OCI-LY3 (cell line): ENCODE results near the gene WNT10A.

Experiments used
- H2AFZ ChIP-seq: fragments of 200-600, 300-600 bp; shearing (Covaris generic); 2 replicates; pipeline ENCODE4 v1.6.0; 2014; ENCODE audit warnings: antibody characterized with exemption, low read depth, low read length
- H3K27ac ChIP-seq: fragments of 200-600, 300-600 bp; sonication (generic); 2 replicates; pipeline ENCODE4 v1.5.1; 2014; ENCODE audit warnings: mild to moderate bottlenecking, low read length, moderate library complexity, mixed read lengths
- H3K27me3 ChIP-seq: fragments of 200-600, 300-600 bp; sonication (generic); 2 replicates; pipeline ENCODE4 v1.6.1; 2014; ENCODE audit warnings: low read depth, low read length, mixed read lengths
- H3K36me3 ChIP-seq: fragments of 200-600, 300-600 bp; sonication (generic); replicated peaks from 2 replicates; pipeline ENCODE3; 2014; ENCODE audit warnings: low read depth, low read length, mixed read lengths
- H3K4me1 ChIP-seq: fragments of 300-600, 200-600 bp; sonication (generic); 2 replicates; pipeline ENCODE4 v1.6.1; 2014; ENCODE audit warnings: low read length, mixed read lengths
- H3K4me2 ChIP-seq: fragments of 200-600, 300-600 bp; sonication (generic); 2 replicates; pipeline ENCODE4 v1.6.1; 2014; ENCODE audit warnings: low read length, mixed read lengths
- H3K4me3 ChIP-seq: fragments of 300-600, 200-600 bp; sonication (generic); 2 replicates; pipeline ENCODE4 v1.5.1; 2014; ENCODE audit warnings: antibody characterized with exemption, mild to moderate bottlenecking, low read length, moderate library complexity
- H3K79me2 ChIP-seq: fragments of 300-600, 200-600 bp; shearing (Covaris generic); 2 replicates; pipeline ENCODE4 v1.6.1; 2014; ENCODE audit warnings: mild to moderate bottlenecking, low read length, mixed read lengths
- H3K9ac ChIP-seq: fragments of 300-600, 200-600 bp; shearing (Covaris generic); 2 replicates; pipeline ENCODE4 v1.6.0; 2014; ENCODE audit warnings: mild to moderate bottlenecking, low read length, moderate library complexity
- H3K9me3 ChIP-seq: fragments of 200-600, 300-600 bp; shearing (Covaris generic); 2 replicates; pipeline ENCODE4 v1.6.1; 2014; ENCODE audit warnings: low read length, mixed read lengths; ENCODE audit not compliant: insufficient read depth
- H4K20me1 ChIP-seq: fragments of 200-600, 300-600 bp; sonication (generic); 2 replicates; pipeline ENCODE4 v1.6.1; 2016; ENCODE audit warnings: low read length, mixed read lengths; ENCODE audit not compliant: insufficient read depth
- CTCF ChIP-seq: fragments of 200-600, 300-600 bp; sonication (generic); IDR thresholded peaks from 2 replicates; pipeline ENCODE4 v1.5.1; 2014; ENCODE audit warnings: antibody characterized with exemption, low read length, low read depth
- EZH2phosphoT487 ChIP-seq: fragments of 200-600 bp; shearing (Covaris generic); IDR thresholded peaks from 2 replicates; pipeline ENCODE4 v1.6.1; 2018; ENCODE audit warnings: antibody characterized with exemption, mixed run types, low read depth

The WNT10A gene

GRCh38 chr2:218887079-218887478 is 6.4 kb downstream of the WNT10A start:
- H3K4me2 ChIP-seq, result peak overlapping the region; percentile 98
- H3K36me3 ChIP-seq, result peaks cover 64% of the 10 kb centered on the region
- H3K4me1 ChIP-seq, result peaks cover 77% of the 10 kb centered on the region
- H4K20me1 ChIP-seq, result peaks cover 9% of the 10 kb centered on the region; the same call in 1 of the 2 replicates
- H2AFZ ChIP-seq, result no peak overlapping the region
- no peaks in the 10 kb centered on the region for H3K9me3 ChIP-seq
- H3K27ac ChIP-seq, result no peak overlapping the region
- no peak overlapping the region for H3K9ac ChIP-seq
- TF ChIP-seq EZH2phosphoT487 (no peak), CTCF (no peak)
- H3K27me3 ChIP-seq, result no peaks in the 10 kb centered on the region
- H3K4me3 ChIP-seq, result peak overlapping the region; percentile 82; the same call in 1 of the 2 replicates
- peaks cover 49% of the 10 kb centered on the region for H3K79me2 ChIP-seq

GRCh38 chr2:218888341-218888740 is 7.7 kb downstream of the WNT10A start:
- H3K36me3 ChIP-seq, result peaks cover 56% of the 10 kb centered on the region
- no peak overlapping the region for H3K4me2 ChIP-seq
- no peaks in the 10 kb centered on the region for H3K9me3 ChIP-seq
- no peak overlapping the region for H3K27ac ChIP-seq
- no peak overlapping the region for H3K4me3 ChIP-seq
- no peak overlapping the region for H2AFZ ChIP-seq
- peaks cover 9% of the 10 kb centered on the region; the same call in 1 of the 2 replicates for H4K20me1 ChIP-seq
- no peaks in the 10 kb centered on the region for H3K27me3 ChIP-seq
- TF ChIP-seq EZH2phosphoT487 (no peak), CTCF (no peak)
- H3K4me1 ChIP-seq, result peaks cover 77% of the 10 kb centered on the region
- H3K9ac ChIP-seq, result no peak overlapping the region
- peaks cover 37% of the 10 kb centered on the region for H3K79me2 ChIP-seq

GRCh38 chr2:218889937-218890336 is 9.3 kb downstream of the WNT10A start:
- Histone ChIP-seq H3K4me3 (no peak overlapping the region), H3K4me1 (peaks cover 81% of the 10 kb centered on the region)

GRCh38 chr2:218890369-218890768 is 9.7 kb downstream of the WNT10A start:
- no peak for TF ChIP-seq EZH2phosphoT487
- no peak for TF ChIP-seq CTCF
- no peak overlapping the region for H3K4me2 ChIP-seq
- no peak overlapping the region for H3K9ac ChIP-seq
- no peaks in the 10 kb centered on the region for H3K9me3 ChIP-seq
- H4K20me1 ChIP-seq, result peaks cover 9% of the 10 kb centered on the region; the same call in 1 of the 2 replicates
- peak overlapping the region; percentile 24; the same call in 1 of the 2 replicates for H3K27ac ChIP-seq
- no peak overlapping the region for H3K4me3 ChIP-seq
- H2AFZ ChIP-seq, result no peak overlapping the region
- H3K79me2 ChIP-seq, result peaks cover 23% of the 10 kb centered on the region
- H3K36me3 ChIP-seq, result peaks cover 47% of the 10 kb centered on the region
- H3K4me1 ChIP-seq, result peaks cover 81% of the 10 kb centered on the region
- H3K27me3 ChIP-seq, result no peaks in the 10 kb centered on the region

More at GRCh38 chr2:218889937-218890336, 9.3 kb downstream of the WNT10A start:
- Histone ChIP-seq H4K20me1 (peaks cover 9% of the 10 kb centered on the region; the same call in 1 of the 2 replicates), H3K79me2 (peaks cover 26% of the 10 kb centered on the region), H3K27ac (no peak overlapping the region), H3K9me3 (no peaks in the 10 kb centered on the region), H2AFZ (no peak overlapping the region), H3K9ac (no peak overlapping the region), H3K36me3 (peaks cover 51% of the 10 kb centered on the region), H3K4me2 (no peak overlapping the region), H3K27me3 (no peaks in the 10 kb centered on the region)
- TF ChIP-seq CTCF, result no peak
- TF ChIP-seq EZH2phosphoT487, result no peak
